PFSK-1 (cell line): ENCODE measurements around the gene TMEM129.

Experiments
- FOXP2 ChIP-seq: optimal IDR thresholded peaks from 2 replicates; pipeline ENCODE3; 2011; ENCODE audit warnings: borderline replicate concordance, control low read depth, inconsistent platforms; ENCODE audit not compliant: insufficient read depth; ENCODE audit errors: extremely low read length, extremely low read depth
- POLR2AphosphoS5 ChIP-seq: IDR thresholded peaks from 2 replicates; pipeline ENCODE4 v1.6.1; 2012; ENCODE audit warnings: low read depth, mild to moderate bottlenecking, control low read depth, low read length, moderate library complexity
- REST ChIP-seq, 2 experiments: IDR thresholded peaks; 2 replicates each; pipeline versions ENCODE4 v1.6.1 to v1.8.0; 2011 to 2012; ENCODE audit warnings: low read depth in 2 of 2, low read length in 2 of 2, control low read depth in 1 of 2, inconsistent platforms in 1 of 2, mild to moderate bottlenecking in 1 of 2, moderate library complexity in 1 of 2; ENCODE audit not compliant: insufficient read depth in 1 of 2
- SIN3A ChIP-seq: IDR thresholded peaks from 2 replicates; pipeline ENCODE4 v1.6.1; 2012; ENCODE audit warnings: mild to moderate bottlenecking, low read length, moderate library complexity, borderline replicate concordance; ENCODE audit not compliant: insufficient read depth
- TAF1 ChIP-seq: IDR thresholded peaks from 2 replicates; pipeline ENCODE4 v1.6.1; 2012; ENCODE audit warnings: low read length, control low read depth, borderline replicate concordance; ENCODE audit not compliant: insufficient read depth

Gene TMEM129

DNA sequence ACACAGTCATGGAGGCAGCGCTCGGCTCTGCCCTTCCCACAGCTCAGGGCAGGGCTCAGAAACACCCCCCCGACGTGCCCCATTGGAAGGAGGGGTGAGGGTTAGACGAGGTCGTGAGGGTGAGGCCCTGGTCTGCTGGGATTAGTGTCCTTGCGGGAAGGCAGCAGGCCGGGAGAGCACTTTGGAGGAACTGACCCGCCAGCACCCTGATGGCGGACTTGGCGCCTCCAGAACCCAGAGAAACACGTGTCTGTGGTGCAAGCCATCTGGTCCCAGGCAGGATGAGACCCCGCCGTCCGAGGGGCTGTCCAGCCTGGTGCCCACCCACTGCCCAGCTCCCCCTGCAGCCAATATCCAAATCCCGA lies 26.5 kb upstream of the TMEM129 start:
- TF ChIP-seq FOXP2 (no peak), REST (IDR thresholded peaks at IDR 0.05; ENCODE audit: insufficient read depth in 1 of 2, low read depth in 2 of 2, low read length in 2 of 2) (no peak), POLR2AphosphoS5 (no peak), TAF1 (no peak), SIN3A (no peak)

DNA sequence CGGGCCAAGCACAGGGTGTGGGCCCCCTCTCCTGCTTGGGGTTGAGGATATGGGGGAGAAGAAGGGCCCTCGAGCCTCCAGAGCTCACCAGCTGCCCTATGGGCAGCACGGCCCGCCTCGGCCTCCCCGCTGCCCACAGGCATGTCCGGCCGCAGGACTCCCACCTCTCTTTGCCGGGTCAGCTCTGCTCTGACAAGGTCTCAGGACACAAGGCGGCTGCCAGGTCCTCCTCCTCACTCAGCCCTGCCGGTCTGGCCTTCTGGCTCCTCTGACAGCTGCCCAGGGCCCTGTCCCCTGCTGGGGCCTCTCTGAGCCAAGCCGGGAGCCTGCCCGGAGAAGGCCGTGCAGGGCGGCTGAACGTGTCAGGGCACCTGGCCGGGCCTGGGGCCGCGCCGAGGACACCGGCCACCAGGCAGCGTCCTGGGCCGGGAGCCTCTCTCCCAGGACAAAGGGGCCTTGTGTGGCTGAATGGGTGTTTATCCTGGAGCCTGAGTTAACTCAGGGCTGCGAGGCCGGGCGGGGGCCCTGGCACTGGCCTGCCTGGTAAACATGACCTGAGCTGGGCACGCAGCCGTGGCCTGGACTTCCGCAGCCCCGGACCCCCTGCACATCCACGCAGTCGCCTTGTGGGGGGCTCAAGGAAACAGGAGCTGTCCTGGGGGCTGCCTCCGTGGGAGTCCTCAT lies 25.9 kb upstream of the TMEM129 start:
- no peak for TF ChIP-seq REST (IDR thresholded peaks at IDR 0.05; ENCODE audit: insufficient read depth in 1 of 2, low read depth in 2 of 2, low read length in 2 of 2)
- no peak for TF ChIP-seq TAF1
- no peak for TF ChIP-seq POLR2AphosphoS5
- no peak for TF ChIP-seq FOXP2
- no peak for TF ChIP-seq SIN3A

- TF ChIP-seq REST (IDR thresholded peaks at IDR 0.05; ENCODE audit: insufficient read depth in 1 of 2, low read depth in 2 of 2, low read length in 2 of 2), result no peak
- no peak for TF ChIP-seq POLR2AphosphoS5
- TF ChIP-seq TAF1, result no peak
- no peak for TF ChIP-seq FOXP2
- no peak for TF ChIP-seq SIN3A
Observed at GRCh38 chr4:1746265-1746691, 25.2 kb upstream of the TMEM129 start.

- TF ChIP-seq TAF1 (no peak), SIN3A (no peak), POLR2AphosphoS5 (no peak), REST (IDR thresholded peaks at IDR 0.05; ENCODE audit: insufficient read depth in 1 of 2, low read depth in 2 of 2, low read length in 2 of 2) (no peak), FOXP2 (no peak)
Observed at GRCh38 chr4:1745697-1746096, 24.6 kb upstream of the TMEM129 start.

DNA sequence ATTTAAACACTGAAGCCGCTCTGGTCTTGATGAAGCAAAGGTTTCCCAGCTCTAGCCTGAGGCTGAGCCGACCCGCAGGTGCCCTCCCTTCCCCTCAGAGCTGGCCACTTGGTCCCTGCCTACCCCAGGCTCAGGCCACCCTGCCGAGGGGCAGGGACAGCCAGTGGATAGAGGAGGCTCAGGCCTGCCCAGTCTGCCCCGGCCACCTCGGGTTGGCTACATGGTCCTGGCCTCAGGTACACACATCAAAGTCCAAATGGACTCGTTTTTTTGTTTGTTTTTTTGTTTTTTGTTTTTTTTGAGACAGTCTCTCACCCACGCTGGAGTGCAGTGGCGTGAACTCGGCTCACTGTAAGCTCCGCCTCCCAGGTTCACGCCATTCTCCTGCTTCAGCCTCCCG lies 24.0 kb upstream of the TMEM129 start:
- no peak for TF ChIP-seq SIN3A
- TF ChIP-seq POLR2AphosphoS5, result peak; percentile 5
